ENCODE data around the gene ZNF732.
"Not testable (repeated sequence)": the region's sequence is repeated elsewhere in the genome, so short reads cannot be mapped to it uniquely, and the experiment has no call there.

Gene ZNF732

GRCh38 chr4:304969-305680, at the start of gene ZNF732:
Gene ZNF732, minus strand, starts transcription at chr4:305474. Its CDS starts 164 bp downstream, at chr4:305310.
- DNase-seq: no peak

- no peak for DNase-seq
Observed at GRCh38 chr4:340011-340410, 34.7 kb upstream of the ZNF732 start.

- no peak for DNase-seq
Observed at GRCh38 chr4:338759-339097, 33.5 kb upstream of the ZNF732 start.

- no peak for DNase-seq
Observed at GRCh38 chr4:337932-338758, 32.9 kb upstream of the ZNF732 start.

GRCh38 chr4:337143-337931, 32.1 kb upstream of the ZNF732 start, which contains the start of gene ZNF141:
Gene ZNF141, plus strand, starts transcription at chr4:337814. Its CDS starts 170 bp downstream, at chr4:337984.
- peak; percentile 54 for DNase-seq

GRCh38 chr4:336893-337142, 31.5 kb upstream of the ZNF732 start:
- DNase-seq: no peak

GRCh38 chr4:336099-336892, 31.0 kb upstream of the ZNF732 start:
- no peak for DNase-seq

GRCh38 chr4:335515-335914, 30.2 kb upstream of the ZNF732 start:
- no peak for DNase-seq

GRCh38 chr4:328729-329128, 23.5 kb upstream of the ZNF732 start:
- no peak for DNase-seq

- no peak for DNase-seq
Observed at GRCh38 chr4:314296-314903, 9.1 kb upstream of the ZNF732 start.

- no peak for DNase-seq
Observed at GRCh38 chr4:309807-310206, 4.5 kb upstream of the ZNF732 start.

- no peak for DNase-seq
Observed at GRCh38 chr4:306551-306961, 1.3 kb upstream of the ZNF732 start.

GRCh38 chr4:304516-304915, 758 bp downstream of the ZNF732 start:
- DNase-seq: not testable (repeated sequence)

GRCh38 chr4:302381-302780, 2.9 kb downstream of the ZNF732 start:
- DNase-seq: no peak

- no peak for DNase-seq
Observed at GRCh38 chr4:294732-295131, 10.5 kb downstream of the ZNF732 start.

- no peak for DNase-seq
Observed at GRCh38 chr4:288891-289290, 16.4 kb downstream of the ZNF732 start.

GRCh38 chr4:273309-274017, 31.8 kb downstream of the ZNF732 start:
- no peak for DNase-seq

- DNase-seq: no peak
Observed at GRCh38 chr4:271492-272103, 33.7 kb downstream of the ZNF732 start.

GRCh38 chr4:259240-259639, 46.0 kb downstream of the ZNF732 start:
- DNase-seq: not testable (repeated sequence)

- DNase-seq: no peak
Observed at GRCh38 chr4:256492-256891, 48.8 kb downstream of the ZNF732 start.

All from amniotic stem cell (primary cell).